GM19193 (cell line): ENCODE data around the gene ARHGAP22.

Source experiments
- POLR2A ChIP-seq: IDR thresholded peaks from 4 replicates; pipeline ENCODE4 v1.6.1; 2011; ENCODE audit not compliant: insufficient read depth, insufficient read length; ENCODE audit errors: extremely low read depth

The ARHGAP22 gene

DNA sequence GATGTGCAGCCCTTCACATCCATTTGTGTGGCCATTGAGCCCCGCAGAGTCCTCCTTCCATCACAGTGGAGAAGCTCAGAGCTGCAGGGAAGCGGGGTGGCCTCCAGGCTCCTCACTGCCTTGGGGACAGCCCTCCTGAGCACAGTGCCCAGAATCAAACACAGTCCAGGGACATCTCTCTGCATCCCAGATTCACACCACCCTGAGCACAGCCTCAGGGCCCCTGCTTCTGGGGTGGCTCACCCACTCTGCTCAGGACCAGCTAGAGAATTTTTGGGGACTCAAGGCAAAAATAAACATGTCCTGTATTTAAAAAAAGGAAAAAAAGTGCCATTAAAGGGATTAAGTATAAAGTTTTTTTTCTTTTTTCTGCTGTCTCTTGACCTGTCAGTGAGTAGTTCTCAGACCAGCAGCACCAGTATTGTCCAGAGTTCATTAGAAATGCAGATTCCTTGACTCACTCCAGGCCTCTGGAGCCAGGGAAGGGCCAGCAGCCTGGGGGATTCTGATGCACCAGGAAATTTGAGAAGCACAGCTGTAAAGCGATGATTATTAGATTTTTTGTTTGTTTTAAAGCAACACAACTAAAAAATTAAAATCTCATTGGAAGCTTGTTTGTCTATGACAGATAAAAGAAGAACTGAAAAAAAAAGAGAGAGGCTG lies 61.6 kb downstream of the ARHGAP22 start:
- no peak for TF ChIP-seq POLR2A

DNA sequence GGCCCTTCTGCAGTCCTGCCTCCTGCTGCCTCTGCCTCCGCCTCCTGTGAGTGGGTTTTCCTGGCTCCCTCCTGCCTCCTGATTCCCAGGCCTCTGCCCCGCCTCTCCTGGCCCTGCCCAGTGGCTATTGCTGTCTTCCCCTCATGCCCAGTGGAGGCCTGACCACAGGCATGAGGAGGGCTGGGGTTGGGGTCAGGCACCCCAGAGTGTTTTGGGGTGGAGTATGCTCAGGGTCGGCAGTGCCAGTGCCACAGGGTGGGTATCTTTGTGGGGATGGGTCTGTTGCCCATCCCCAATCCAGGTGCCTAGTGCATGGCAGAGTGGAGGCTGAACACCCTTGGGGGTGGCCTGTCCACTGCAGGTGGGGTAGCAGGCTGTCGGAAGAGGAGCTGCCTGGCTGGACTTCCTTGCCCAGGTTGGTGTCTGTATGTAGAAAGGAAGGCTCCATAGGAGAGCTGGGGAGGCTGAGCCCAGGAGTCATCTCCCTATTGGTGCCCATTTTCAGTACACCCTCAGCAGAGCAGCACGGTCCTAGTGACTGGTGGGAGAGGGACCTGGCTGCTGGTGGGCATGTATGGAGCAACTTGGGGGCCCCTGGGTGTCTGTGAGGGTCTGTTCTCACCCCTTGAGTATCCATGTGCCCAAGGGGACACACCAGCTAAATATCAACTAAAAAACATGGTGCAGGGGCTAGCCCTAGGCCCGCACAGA lies 62.2 kb downstream of the ARHGAP22 start:
- TF ChIP-seq POLR2A = no peak

GRCh38 chr10:48541144-48541795 lies 63.6 kb downstream of the ARHGAP22 start:
- no peak for TF ChIP-seq POLR2A

- TF ChIP-seq POLR2A = no peak
Observed at GRCh38 chr10:48538611-48539010, 66.3 kb downstream of the ARHGAP22 start.

DNA sequence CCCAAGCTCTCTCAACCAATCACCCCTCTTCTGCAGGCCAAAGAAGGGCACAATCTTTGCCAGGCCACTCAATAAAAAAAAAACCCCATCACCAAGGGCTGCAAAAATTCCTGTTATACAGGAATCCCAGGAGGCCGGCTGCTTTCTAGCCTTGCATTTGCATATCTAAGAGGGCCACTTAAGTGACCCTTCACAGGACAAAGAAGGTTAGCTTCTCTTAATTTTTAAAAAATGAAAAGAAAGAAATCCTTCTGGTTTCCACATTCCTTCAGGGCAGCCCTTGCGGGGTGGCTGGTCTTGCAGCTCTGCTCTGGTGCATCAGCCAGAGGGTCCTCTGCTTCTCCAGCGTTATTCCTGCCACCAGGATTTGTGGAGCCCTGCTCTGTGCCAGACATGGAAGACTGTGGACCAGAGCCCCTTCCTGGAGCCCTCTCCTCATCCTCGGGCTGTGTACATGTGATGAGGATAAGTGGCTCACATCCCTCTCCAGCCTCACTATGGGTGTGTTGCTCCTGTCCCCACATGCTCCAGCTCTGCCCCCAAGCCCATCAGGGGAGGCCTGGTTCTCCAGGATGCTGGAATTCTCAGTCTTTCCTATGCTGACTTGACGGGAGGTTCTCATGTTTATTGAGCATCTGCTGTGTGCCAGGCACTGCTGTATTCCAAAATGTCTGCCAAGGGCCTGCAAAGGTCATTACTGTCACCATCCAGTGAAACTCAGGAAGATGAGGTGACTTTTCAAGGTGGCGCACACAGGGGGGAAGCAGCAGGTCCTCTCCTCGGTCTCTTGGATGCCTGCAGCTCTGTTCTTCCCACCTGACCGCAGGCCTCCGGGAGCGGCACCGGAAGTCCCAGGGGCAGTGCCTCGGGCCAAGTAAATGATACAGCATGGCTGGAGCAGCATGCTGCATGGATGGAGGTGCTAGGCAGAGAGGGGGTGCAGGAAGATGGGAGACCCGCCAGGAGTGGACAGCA lies 67.7 kb downstream of the ARHGAP22 start:
- no peak for TF ChIP-seq POLR2A

GRCh38 chr10:48536156-48536500 lies 68.7 kb downstream of the ARHGAP22 start:
- TF ChIP-seq POLR2A = no peak

DNA sequence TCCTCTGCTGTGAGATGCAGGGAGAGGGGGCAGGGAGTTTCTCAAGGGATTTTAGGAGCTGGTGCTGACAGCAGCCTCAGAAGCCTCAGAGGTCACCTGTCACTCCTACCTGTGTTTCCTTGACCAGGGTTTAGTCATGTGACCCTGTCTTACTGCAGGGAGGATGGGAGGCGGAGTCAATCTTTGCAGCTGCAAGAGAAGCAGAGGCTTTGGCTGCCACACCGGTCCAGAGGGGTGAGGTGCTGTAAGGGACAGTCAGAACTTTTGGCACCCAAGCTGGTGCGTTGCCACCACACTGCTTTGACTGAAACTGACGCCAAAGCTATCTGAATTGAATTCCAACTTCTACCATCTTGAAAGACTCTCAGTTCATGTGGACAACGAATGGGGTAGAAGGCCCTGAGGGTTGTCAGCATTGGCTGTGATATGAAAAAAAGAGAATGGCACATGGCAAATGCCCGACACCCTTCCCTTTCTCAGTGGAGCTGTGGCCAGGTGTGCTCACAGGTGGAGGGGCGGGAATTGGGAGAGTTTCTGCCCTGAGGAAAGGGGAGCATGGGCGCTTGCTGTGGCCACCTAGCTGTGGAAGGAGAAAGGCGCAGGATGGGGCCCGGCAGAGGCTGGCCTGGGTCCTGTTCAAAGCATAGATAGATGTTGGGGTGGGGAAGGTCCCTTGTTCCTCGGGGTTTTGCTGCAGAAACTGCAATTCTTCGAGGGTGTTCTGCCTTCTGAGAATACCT lies 69.3 kb downstream of the ARHGAP22 start:
- no peak for TF ChIP-seq POLR2A

DNA sequence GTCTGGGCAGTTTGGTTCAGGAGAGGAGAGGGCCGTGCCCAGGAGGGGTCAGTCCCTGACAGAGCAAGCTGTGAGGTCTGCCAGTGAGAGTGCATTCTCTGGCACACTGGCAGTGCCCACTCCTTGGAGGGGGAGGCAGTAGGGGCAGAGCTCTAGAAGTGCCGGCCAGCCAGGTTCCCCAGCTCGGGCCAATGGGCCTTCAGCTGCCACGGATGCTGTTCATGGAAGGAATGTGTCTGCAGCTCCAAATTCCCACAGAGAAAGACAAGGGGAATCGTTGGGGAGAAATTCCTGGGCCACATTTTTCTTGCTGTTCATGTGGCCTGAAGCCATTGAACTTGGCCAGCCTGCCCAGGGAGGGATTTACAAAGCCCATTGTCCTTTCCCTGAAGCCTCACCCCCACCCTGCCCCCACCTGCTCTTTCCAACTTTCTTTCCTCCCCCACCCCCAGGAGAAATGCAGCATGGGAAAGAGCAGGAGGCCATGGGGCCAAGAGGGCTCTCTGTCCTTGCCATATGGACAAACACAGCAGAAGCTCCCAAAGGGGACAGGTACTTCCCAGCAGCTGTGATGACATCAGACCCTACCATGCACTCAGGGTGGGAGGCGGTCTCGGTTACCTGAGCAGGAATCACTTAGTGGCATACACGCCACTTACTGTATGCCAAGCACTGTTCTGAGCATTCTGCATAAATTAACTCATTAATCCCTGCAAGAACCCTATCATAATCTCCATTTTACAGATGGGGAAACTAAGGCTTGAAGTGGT lies 70.7 kb downstream of the ARHGAP22 start:
- TF ChIP-seq POLR2A = no peak

GRCh38 chr10:48533540-48533939 lies 71.3 kb downstream of the ARHGAP22 start:
- TF ChIP-seq POLR2A = no peak

DNA sequence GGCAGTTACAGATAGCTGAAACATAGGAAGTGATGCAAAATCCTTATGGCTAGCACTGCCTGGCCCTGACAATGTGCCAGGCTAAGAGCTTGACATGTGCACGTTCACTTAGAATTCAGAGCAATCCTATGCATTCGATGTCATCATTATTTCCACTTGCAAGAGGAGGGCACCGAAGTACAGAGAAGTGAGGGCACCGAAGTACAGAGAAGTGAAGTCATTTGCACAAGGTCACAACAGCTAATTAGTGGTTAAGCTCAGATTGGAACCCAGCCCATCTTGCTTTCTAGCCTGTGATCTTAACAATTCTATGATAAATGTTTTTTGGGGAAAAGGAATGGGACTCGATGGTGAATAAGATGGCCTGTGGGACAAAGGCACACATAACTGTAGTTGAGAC lies 73.4 kb downstream of the ARHGAP22 start:
- TF ChIP-seq POLR2A = no peak

- no peak for TF ChIP-seq POLR2A
Observed at GRCh38 chr10:48529331-48529730, 75.5 kb downstream of the ARHGAP22 start.

DNA sequence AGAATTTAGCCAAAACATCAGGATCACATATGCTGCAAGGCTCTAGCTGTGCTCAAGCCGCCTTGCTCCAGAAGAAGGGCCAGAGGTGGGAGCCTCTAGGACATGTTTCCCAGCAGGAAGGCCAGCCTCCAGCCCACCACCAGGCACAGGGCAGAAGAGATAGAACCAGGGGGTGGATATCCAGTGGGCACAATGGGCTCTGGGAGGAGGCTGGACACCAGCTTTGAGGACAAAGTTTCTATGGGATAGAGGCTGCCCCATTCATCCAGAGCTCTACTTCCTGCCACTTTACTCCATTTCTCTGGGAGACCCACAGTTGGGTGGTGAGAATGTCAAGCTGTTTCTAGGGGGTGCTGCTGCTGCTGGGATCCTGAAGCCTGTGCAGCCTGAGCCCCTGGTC lies 77.1 kb downstream of the ARHGAP22 start:
- no peak for TF ChIP-seq POLR2A

DNA sequence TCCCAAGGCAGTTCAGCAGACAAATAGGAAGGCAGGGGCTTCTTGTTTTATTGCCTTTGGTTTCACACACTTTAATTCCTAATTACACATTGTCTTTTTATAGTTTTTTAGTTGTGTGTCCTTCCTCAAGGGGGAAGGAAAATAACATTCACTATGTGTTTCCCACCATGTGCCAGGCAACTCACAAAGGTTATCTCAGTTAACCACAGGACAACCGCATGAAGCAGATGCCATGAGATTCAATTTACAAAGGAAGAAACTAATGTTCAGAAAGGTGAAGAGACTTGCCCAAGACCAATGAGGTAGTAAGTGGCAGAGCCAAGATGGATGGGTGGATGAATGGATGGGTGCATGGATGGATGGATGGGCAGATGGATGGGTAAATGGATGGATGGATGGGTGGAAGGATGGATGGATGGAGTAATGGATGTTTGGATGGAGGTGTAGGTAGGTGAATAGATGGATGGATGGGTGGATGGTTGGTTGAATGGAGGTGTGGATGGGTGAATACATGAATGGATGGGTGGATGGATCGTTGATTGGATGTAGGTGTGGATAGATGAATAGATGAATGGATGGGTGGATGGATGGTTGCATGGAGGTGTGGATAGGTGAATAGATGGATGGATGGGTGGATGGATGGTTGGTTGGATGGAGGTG lies 77.9 kb downstream of the ARHGAP22 start:
- no peak for TF ChIP-seq POLR2A
